ENCODE data around the gene MAP3K20. TPM values are rescaled to one million over a fixed set of nuclear protein-coding genes. Genes with fewer than 3 reads are reported as not detected.

Gene MAP3K20
- total and polyA plus RNA-seq, 10 of the 15 experiments (the other 5 are each of a cell fraction or from before 2014, with no cell fraction given), result 0.04 to 5.6 (median 2.3) TPM

DNA sequence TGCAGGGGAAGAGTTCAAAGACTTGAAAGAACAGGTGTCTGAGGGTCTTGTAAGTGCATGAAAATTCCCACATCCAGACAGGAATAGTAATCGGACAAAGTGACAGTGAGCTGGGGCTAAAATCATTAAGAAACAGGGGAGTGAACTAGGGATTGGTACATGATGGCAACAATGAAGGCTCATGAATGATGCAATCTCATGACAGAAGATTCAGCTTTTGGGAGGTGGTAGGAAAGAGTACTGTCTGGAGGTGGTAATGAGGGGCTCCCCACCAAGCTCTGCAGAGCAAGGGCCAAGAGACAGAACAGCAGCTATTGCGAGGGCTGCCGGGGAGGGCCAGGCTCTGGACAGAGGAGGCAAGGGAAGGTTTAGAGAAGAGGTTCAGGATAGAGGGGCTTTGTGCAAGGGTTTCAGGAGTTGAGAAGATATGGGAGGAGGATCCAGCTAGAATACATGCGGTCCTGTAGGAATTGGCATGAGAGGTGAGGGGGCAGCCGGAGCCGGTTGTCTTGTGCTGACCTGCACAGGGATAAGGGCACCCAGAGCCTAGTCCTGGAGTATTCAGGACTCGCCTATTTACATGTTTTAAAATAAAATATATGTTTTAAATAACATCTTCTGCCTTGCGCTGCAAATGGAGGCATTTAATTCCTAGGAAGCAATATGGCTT is 31.4 kb downstream of the MAP3K20 start:
- Histone ChIP-seq H3K4me1 (ENCODE audit: control insufficient read depth, insufficient read depth, low read length) (peaks cover 10% of the 10 kb centered on the region; the same call in 1 of the 2 replicates), H3K27me3 (replicated peaks in 1 of 2; ENCODE audit: control insufficient read depth in 2 of 2, insufficient read depth in 2 of 2, low read length in 1 of 2) (no peaks in the 10 kb centered on the region), H3K4me2 (ENCODE audit: control insufficient read depth, insufficient read depth) (no peak overlapping the region), H3K27ac (ENCODE audit: control insufficient read depth, insufficient read depth) (no peak overlapping the region), H3K9ac (ENCODE audit: control insufficient read depth, insufficient read depth, low read length) (no peak overlapping the region), H4K20me1 (ENCODE audit: control insufficient read depth, insufficient read depth) (no peaks in the 10 kb centered on the region), H3K9me3 (replicated peaks; ENCODE audit: control insufficient read depth, insufficient read depth, low read length) (no peaks in the 10 kb centered on the region; the same call in 2 of the 3 replicates), H3K4me3 (no peak overlapping the region), H2AFZ (ENCODE audit: control insufficient read depth, low read depth, low read length) (no peak overlapping the region), H3K36me3 (ENCODE audit: control insufficient read depth in 2 of 2, insufficient read depth in 2 of 2, low read length in 1 of 2) (no peaks in the 10 kb centered on the region), H3K79me2 (ENCODE audit: control insufficient read depth, insufficient read depth, low read length) (no peaks in the 10 kb centered on the region)
- no peak for DNase-seq (ENCODE audit: low read depth, low spot score)
- ChIA-PET SMC1A (ENCODE audit: uncharacterized antibody, unreplicated experiment) (no interaction called here), POLR2A (no interaction called here), CTCF (no interaction called here), RAD21 (ENCODE audit: unreplicated experiment) (no interaction called here)
- intact Hi-C loops (cut with micrococcal nuclease; ENCODE audit: unreplicated experiment), result no loop called here
- no peak for ATAC-seq
- WGBS (ENCODE audit: insufficient coverage, insufficient replicate concordance, low lambda C conversion rate, missing lambda C conversion rate), result 96% methylated on average over 8 of the region's 8 CpGs
- in situ Hi-C loops (cut with MboI), result no loop called here
- no peak for FAIRE-seq
- no TSS peak for BruUV-seq (replicated peaks)
- TF ChIP-seq CBX5 (IDR thresholded peaks at IDR 0.05; ENCODE audit: low read depth), result no peak
- no peak for TF ChIP-seq GATAD2B (conservative IDR thresholded peaks at IDR 0.05; ENCODE audit: low read depth)
- TF ChIP-seq, protein P1, sequence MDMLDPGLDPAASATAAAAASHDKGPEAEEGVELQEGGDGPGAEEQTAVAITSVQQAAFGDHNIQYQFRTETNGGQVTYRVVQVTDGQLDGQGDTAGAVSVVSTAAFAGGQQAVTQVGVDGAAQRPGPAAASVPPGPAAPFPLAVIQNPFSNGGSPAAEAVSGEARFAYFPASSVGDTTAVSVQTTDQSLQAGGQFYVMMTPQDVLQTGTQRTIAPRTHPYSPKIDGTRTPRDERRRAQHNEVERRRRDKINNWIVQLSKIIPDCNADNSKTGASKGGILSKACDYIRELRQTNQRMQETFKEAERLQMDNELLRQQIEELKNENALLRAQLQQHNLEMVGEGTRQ (IDR thresholded peaks at IDR 0.05; ENCODE audit: borderline replicate concordance, low read depth, low read length), result no peak
- TF ChIP-seq, protein P2, sequence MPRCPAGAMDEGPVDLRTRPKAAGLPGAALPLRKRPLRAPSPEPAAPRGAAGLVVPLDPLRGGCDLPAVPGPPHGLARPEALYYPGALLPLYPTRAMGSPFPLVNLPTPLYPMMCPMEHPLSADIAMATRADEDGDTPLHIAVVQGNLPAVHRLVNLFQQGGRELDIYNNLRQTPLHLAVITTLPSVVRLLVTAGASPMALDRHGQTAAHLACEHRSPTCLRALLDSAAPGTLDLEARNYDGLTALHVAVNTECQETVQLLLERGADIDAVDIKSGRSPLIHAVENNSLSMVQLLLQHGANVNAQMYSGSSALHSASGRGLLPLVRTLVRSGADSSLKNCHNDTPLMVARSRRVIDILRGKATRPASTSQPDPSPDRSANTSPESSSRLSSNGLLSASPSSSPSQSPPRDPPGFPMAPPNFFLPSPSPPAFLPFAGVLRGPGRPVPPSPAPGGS (IDR thresholded peaks at IDR 0.05; ENCODE audit: borderline replicate concordance, insufficient read depth, low read depth, low read length, poor library complexity, severe bottlenecking), result no peak
- no peak for TF ChIP-seq CBFB (IDR thresholded peaks at IDR 0.05; ENCODE audit: low read depth)
- TF ChIP-seq RFX5 (IDR thresholded peaks at IDR 0.05; ENCODE audit: low read depth, low read length), result no peak
- no peak for TF ChIP-seq EGR1 (IDR thresholded peaks at IDR 0.05; ENCODE audit: borderline replicate concordance in 1 of 2, low read depth in 2 of 2, low read length in 2 of 2)
- TF ChIP-seq, protein P3, sequence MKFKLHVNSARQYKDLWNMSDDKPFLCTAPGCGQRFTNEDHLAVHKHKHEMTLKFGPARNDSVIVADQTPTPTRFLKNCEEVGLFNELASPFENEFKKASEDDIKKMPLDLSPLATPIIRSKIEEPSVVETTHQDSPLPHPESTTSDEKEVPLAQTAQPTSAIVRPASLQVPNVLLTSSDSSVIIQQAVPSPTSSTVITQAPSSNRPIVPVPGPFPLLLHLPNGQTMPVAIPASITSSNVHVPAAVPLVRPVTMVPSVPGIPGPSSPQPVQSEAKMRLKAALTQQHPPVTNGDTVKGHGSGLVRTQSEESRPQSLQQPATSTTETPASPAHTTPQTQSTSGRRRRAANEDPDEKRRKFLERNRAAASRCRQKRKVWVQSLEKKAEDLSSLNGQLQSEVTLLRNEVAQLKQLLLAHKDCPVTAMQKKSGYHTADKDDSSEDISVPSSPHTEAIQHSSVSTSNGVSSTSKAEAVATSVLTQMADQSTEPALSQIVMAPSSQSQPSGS (IDR thresholded peaks at IDR 0.05; ENCODE audit: low read length), result no peak
- TF ChIP-seq, protein P4, sequence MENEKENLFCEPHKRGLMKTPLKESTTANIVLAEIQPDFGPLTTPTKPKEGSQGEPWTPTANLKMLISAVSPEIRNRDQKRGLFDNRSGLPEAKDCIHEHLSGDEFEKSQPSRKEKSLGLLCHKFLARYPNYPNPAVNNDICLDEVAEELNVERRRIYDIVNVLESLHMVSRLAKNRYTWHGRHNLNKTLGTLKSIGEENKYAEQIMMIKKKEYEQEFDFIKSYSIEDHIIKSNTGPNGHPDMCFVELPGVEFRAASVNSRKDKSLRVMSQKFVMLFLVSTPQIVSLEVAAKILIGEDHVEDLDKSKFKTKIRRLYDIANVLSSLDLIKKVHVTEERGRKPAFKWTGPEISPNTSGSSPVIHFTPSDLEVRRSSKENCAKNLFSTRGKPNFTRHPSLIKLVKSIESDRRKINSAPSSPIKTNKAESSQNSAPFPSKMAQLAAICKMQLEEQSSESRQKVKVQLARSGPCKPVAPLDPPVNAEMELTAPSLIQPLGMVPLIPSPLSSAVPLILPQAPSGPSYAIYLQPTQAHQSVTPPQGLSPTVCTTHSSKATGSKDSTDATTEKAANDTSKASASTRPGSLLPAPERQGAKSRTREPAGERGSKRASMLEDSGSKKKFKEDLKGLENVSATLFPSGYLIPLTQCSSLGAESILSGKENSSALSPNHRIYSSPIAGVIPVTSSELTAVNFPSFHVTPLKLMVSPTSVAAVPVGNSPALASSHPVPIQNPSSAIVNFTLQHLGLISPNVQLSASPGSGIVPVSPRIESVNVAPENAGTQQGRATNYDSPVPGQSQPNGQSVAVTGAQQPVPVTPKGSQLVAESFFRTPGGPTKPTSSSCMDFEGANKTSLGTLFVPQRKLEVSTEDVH (IDR thresholded peaks at IDR 0.05; ENCODE audit: low read depth, partially characterized antibody), result no peak
- TF ChIP-seq, protein P5, sequence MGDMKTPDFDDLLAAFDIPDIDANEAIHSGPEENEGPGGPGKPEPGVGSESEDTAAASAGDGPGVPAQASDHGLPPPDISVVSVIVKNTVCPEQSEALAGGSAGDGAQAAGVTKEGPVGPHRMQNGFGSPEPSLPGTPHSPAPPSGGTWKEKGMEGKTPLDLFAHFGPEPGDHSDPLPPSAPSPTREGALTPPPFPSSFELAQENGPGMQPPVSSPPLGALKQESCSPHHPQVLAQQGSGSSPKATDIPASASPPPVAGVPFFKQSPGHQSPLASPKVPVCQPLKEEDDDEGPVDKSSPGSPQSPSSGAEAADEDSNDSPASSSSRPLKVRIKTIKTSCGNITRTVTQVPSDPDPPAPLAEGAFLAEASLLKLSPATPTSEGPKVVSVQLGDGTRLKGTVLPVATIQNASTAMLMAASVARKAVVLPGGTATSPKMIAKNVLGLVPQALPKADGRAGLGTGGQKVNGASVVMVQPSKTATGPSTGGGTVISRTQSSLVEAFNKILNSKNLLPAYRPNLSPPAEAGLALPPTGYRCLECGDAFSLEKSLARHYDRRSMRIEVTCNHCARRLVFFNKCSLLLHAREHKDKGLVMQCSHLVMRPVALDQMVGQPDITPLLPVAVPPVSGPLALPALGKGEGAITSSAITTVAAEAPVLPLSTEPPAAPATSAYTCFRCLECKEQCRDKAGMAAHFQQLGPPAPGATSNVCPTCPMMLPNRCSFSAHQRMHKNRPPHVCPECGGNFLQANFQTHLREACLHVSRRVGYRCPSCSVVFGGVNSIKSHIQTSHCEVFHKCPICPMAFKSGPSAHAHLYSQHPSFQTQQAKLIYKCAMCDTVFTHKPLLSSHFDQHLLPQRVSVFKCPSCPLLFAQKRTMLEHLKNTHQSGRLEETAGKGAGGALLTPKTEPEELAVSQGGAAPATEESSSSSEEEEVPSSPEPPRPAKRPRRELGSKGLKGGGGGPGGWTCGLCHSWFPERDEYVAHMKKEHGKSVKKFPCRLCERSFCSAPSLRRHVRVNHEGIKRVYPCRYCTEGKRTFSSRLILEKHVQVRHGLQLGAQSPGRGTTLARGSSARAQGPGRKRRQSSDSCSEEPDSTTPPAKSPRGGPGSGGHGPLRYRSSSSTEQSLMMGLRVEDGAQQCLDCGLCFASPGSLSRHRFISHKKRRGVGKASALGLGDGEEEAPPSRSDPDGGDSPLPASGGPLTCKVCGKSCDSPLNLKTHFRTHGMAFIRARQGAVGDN (IDR thresholded peaks at IDR 0.05), result no peak
- TF ChIP-seq PAX5 (IDR thresholded peaks at IDR 0.05; ENCODE audit: borderline replicate concordance, low read depth, low read length), result no peak
- no peak for TF ChIP-seq TBL1XR1 (IDR thresholded peaks at IDR 0.05; ENCODE audit: low read depth, low read length)
